Activated naive CD4-positive, alpha-beta T cell treated with anti-CD3 and anti-CD28 coated beads, Interleukin-2, amount 10 ng/mL, durations not matched to agents 7 days and 5 days (primary cell): ENCODE measurements around the gene OTOGL.
"Not testable (repeated sequence)": the region's sequence is repeated elsewhere in the genome, so short reads cannot be mapped to it uniquely, and the experiment has no call there.

Experiments
- CTCF ChIA-PET: fragments of 350-600 bp; sonication (Branson Sonifier 250); formaldehyde crosslinking; loops from one replicate; lab custom pipeline; 2021; ENCODE audit warnings: antibody characterized with exemption; lab: Charles Lee
- DNase-seq: peaks from one replicate; pipeline ENCODE4 v3.0.0-alpha.2; 2020
- H3K27ac Mint-ChIP-seq: one replicate; pipeline ENCODE4 v1.8.0; 2021; ENCODE audit warnings: mild to moderate bottlenecking, moderate library complexity, mixed read lengths
- H3K27me3 Mint-ChIP-seq: one replicate; pipeline ENCODE4 v1.8.0; 2021; ENCODE audit warnings: mild to moderate bottlenecking, mixed read lengths
- H3K36me3 Mint-ChIP-seq: one replicate; pipeline ENCODE4 v1.8.0; 2021; ENCODE audit warnings: mixed read lengths
- H3K4me1 Mint-ChIP-seq: one replicate; pipeline ENCODE4 v1.8.0; 2021; ENCODE audit warnings: mixed read lengths
- H3K4me3 Mint-ChIP-seq: one replicate; pipeline ENCODE4 v1.8.0; 2021; ENCODE audit warnings: mild to moderate bottlenecking, moderate library complexity, mixed read lengths
- H3K9me3 Mint-ChIP-seq: one replicate; pipeline ENCODE4 v1.8.0; 2021; ENCODE audit warnings: mixed read lengths

The OTOGL gene

DNA sequence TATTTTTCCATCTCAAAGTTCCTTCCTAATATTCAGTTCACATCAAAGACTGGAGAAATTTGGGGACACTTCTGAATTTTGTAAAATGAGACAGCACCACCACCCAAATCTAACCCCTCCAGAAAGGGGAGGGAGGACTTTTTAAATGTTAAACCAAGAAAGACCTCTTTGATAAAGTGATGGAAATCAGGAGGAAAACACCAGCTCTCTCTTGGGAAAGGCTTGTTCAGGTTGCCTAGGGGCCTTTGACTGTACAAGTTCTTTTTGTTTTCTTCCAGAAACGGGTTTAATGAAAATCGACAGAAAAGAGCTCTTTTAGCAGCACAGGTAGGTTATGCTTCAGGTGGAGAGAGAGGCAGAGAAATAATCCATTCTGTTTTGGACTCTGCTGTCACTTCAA, 112.3 kb downstream of the OTOGL start:
- CTCF ChIA-PET = no interaction called here
- Mint-ChIP-seq H3K36me3 (no peaks in the 10 kb centered on the region), H3K4me1 (no peaks in the 10 kb centered on the region), H3K27me3 (peaks cover 3% of the 10 kb centered on the region), H3K9me3 (no peaks in the 10 kb centered on the region), H3K4me3 (no peak overlapping the region), H3K27ac (no peak overlapping the region)
- DNase-seq = no peak

DNA sequence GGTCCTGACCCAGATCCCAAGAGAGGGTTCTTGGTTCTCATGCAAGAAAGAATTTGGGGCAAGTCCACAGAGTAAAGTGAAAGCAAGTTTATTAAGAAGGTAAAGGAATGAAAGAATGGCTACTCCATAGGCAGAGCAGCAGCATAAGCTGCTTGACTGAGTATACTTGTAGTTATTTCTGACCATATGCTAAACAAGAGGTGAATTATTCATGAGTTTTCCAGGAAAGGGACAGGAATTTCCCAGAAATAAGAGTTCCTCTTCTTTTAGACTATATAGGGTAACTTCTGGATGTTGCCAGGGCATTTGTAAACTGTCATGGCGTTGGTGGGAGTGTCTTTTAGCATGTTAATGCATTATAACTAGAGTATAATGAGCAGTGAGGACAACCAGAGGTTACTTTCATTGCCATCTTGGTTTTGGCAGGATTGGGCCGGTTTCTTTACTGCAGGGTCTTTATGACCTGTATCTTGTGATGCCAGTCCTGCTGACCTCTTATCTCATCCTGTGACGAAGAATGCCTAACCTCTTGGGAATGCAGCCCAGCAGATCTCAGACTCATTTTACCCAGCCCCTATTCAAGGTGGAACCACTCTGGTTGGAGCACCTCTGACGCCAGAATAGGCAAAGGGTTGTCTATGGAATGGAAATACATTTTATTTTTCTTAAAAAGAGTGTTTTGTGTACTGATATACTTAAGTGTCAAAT, 113.8 kb downstream of the OTOGL start:
- CTCF ChIA-PET = no interaction called here
- Mint-ChIP-seq H3K4me1 (no peaks in the 10 kb centered on the region), H3K36me3 (no peaks in the 10 kb centered on the region), H3K27me3 (peaks cover 3% of the 10 kb centered on the region), H3K4me3 (no peak overlapping the region), H3K27ac (no peak overlapping the region), H3K9me3 (no peaks in the 10 kb centered on the region)
- no peak for DNase-seq

DNA sequence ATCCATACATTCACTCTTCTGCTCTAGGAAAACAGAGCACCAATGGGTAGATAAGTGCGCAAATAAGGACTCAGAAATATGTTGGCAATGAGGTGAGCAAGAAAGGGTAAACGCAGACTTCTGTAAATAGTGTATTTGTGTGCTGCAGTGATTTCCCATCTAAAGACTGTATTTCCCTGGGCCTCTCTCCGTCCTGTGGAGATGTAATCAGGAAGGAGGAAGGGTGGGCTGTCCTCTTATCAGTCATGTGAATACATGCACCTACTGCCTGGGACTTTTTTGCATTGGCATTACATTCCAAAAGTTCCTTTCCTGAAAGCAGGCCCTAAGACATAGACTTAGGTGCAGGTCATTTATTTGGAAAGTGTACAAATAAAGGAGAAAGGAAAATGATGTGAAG, 114.5 kb downstream of the OTOGL start:
- H3K9me3 Mint-ChIP-seq = no peaks in the 10 kb centered on the region
- peaks cover 3% of the 10 kb centered on the region for H3K27me3 Mint-ChIP-seq
- CTCF ChIA-PET = interaction anchor here (0.5 kb wide), 1 partner anchor 41 kb away, joined by 3 read pairs; no protein-coding TSS in a partner anchor

DNA sequence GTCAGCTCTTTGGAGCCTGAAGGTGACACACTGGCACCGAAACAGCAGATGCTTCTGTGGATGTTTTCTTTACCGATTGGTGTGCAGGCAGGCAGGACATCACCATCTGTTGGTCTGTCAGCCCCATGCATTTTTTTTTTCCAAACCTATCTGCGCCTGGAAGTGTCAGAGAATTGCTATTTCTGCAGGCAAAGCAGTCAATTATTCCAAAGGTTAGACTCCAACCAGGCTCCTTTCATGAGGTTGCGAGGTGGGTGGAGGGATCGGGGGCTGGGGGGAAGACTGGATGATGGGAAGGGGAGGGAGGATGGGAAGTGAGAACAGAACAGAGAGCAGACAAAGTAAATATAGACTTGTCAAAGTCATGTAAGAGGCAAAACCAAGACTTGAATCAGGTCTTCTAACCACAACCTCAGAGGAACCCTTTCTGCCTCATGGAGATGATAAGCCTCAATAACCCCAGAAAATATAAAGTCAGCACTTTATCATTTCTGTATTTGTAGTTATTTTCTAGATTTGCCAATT, 117.7 kb downstream of the OTOGL start:
- no peaks in the 10 kb centered on the region for H3K27me3 Mint-ChIP-seq
- H3K36me3 Mint-ChIP-seq = no peaks in the 10 kb centered on the region
- H3K4me3 Mint-ChIP-seq = no peak overlapping the region
- H3K9me3 Mint-ChIP-seq = no peaks in the 10 kb centered on the region
- CTCF ChIA-PET = no interaction called here
- no peak for DNase-seq
- no peak overlapping the region for H3K27ac Mint-ChIP-seq
- no peaks in the 10 kb centered on the region for H3K4me1 Mint-ChIP-seq

More for the DNA sequence above, 114.5 kb downstream of the OTOGL start:
- no peaks in the 10 kb centered on the region for H3K36me3 Mint-ChIP-seq
- no peak overlapping the region for H3K4me3 Mint-ChIP-seq
- no peak for DNase-seq
- no peak overlapping the region for H3K27ac Mint-ChIP-seq
- H3K4me1 Mint-ChIP-seq = no peaks in the 10 kb centered on the region

DNA sequence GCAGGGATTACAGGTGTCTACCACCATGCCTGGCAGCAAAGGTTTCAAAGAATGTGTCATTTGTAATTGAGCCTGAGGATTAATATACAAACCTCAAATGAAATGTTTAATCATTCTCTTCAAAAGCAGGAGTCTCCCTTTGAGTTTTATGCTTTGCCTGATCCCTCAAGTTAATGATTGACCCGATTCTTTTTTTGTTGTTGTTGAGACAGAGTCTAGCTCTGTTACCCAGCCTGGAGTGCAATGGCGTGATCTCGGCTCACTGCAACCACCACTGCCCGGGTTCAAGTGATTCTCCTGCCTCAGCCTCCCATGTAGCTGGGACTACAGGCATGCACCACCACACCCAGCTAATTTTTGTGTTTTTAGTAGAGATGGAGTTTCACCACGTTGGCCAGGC, 119.6 kb downstream of the OTOGL start:
- not testable (repeated sequence) for H3K27ac Mint-ChIP-seq, H3K27me3 Mint-ChIP-seq, DNase-seq, H3K9me3 Mint-ChIP-seq, H3K4me1 Mint-ChIP-seq, H3K4me3 Mint-ChIP-seq, H3K36me3 Mint-ChIP-seq
- CTCF ChIA-PET = interaction anchor here (0.7 kb wide), 1 partner anchor 51 kb away, joined by 4 read pairs; no protein-coding TSS in a partner anchor

DNA sequence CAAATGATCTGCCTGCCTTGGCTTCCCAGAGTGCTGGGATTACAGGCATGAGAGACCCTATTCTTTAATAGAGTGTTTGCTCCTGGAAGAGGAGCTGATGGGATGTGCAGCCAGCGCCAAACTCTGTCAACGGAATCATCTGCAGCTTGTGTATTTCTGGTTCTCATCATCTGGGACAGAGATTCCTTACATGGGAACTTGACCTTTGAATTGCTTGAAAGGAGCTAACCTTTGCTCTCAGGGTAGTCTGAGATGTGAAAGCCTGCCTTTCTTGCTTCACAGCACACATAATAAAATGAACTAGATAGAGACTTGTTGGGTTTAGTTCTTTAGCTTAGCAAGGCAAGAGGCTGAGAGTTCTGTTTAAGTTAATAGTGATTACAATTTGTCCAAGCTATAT, 120.0 kb downstream of the OTOGL start:
- Mint-ChIP-seq H3K9me3 (no peaks in the 10 kb centered on the region), H3K27me3 (no peaks in the 10 kb centered on the region), H3K27ac (no peak overlapping the region), H3K36me3 (no peaks in the 10 kb centered on the region), H3K4me1 (no peaks in the 10 kb centered on the region), H3K4me3 (no peak overlapping the region)
- DNase-seq = no peak
- CTCF ChIA-PET = interaction anchor here (0.7 kb wide), 1 partner anchor 50 kb away, joined by 4 read pairs; no protein-coding TSS in a partner anchor

DNA sequence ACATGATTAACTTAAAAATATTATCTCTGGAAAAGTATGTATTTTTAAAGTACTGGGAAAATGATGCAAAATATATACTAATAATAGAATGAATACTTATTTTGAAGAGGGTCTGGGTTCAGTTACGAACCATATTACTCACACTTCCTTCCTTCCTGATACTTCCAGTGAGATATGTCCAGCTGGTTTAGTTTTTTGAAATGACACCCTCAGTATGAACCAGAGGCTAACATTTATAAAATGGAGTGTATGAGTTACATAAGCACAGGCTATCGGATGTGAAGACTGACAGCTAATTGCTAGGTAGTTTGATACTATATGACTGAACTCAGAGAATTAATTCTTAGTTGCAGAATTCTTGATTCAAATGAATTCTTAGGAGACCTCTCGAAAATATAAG, 122.9 kb downstream of the OTOGL start:
- CTCF ChIA-PET = no interaction called here
- no peak overlapping the region for H3K27ac Mint-ChIP-seq
- H3K4me3 Mint-ChIP-seq = no peak overlapping the region
- DNase-seq = no peak
- H3K27me3 Mint-ChIP-seq = no peaks in the 10 kb centered on the region
- H3K9me3 Mint-ChIP-seq = no peaks in the 10 kb centered on the region
- H3K36me3 Mint-ChIP-seq = no peaks in the 10 kb centered on the region
- no peaks in the 10 kb centered on the region for H3K4me1 Mint-ChIP-seq

DNA sequence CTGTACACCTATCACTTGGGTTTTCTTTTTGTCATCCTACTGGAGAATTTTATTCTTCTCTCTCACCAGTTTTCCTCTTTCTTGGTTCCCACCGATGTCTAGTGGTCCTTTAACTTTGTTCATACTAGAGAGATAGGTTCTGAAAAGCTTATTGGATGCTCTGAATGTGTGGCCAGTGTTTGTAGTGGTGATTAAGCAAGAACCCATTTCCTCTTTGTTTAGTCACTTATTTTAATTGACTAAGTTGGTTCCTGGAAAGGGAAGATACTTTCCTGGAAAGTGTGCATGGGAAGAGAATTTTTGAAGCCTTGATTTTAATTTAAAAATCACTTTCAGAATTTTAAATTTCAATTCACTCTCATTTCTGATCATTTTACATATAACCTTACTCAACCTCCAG, 127.2 kb downstream of the OTOGL start:
- CTCF ChIA-PET = no interaction called here
- Mint-ChIP-seq H3K36me3 (no peaks in the 10 kb centered on the region), H3K27ac (no peak overlapping the region), H3K9me3 (no peaks in the 10 kb centered on the region), H3K27me3 (no peaks in the 10 kb centered on the region), H3K4me1 (no peaks in the 10 kb centered on the region), H3K4me3 (no peak overlapping the region)
- DNase-seq = no peak

DNA sequence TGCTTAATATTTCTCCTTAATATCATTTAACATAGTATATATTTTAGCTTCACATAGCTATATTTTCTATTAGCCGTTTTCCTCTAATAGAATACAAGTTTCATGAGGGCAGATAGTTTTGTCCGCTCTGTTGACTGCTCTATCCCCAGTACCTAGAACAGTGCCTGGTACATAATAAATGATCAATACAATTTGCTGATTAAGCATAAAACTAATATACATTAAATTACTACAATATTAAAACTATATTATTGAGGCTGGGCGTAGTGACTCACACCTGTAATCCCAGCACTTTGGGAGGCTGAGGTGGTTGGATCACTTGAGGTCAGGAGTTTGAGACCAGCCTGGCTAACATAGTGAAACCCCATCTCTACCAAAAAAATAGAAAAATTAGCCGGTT, 128.6 kb downstream of the OTOGL start:
- DNase-seq, H3K36me3 Mint-ChIP-seq, CTCF ChIA-PET, H3K4me1 Mint-ChIP-seq, H3K9me3 Mint-ChIP-seq, H3K4me3 Mint-ChIP-seq, H3K27ac Mint-ChIP-seq, H3K27me3 Mint-ChIP-seq: not testable (repeated sequence)

DNA sequence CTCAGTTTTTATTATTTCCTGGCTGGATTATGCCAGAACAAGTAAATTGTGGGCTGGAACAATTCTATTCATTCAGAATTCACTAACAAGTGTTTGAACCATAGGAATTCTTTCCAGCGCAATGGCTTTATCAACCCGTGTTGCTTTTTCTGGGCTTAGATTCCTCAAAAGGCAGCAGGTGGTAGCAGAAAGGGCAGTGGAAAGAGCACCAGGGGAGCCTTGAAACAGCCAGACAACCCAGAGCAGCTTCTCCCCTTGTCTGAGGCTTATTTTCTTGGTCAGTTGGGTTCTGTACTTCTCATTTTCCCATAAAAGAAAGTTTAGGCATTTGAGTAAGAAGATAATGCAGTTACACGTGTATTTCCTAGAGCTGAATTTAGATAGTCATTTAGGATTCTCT, 130.7 kb downstream of the OTOGL start:
- no peak for DNase-seq
- H3K36me3 Mint-ChIP-seq = no peaks in the 10 kb centered on the region
- no peak overlapping the region for H3K27ac Mint-ChIP-seq
- no peak overlapping the region for H3K4me3 Mint-ChIP-seq
- no peaks in the 10 kb centered on the region for H3K9me3 Mint-ChIP-seq
- H3K27me3 Mint-ChIP-seq = no peaks in the 10 kb centered on the region
- CTCF ChIA-PET = no interaction called here
- no peaks in the 10 kb centered on the region for H3K4me1 Mint-ChIP-seq

DNA sequence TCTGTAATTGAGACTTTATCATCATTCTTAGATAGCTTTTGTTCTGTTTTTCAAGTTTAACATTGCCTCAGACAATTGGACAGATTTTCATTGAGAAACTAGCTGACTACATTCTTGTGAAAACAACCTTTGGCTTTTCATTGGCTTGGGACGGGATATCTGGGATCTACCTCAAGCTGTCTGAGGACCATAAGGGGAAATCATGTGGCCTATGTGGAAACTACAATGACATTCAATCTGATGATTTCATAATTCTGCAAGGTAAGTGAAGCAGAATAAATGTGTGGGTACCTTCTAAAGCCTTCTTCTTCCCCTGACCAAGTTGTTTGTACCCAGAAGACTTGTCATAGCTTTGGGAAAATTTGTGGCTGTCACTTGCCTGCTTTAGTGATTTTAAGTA, 133.5 kb downstream of the OTOGL start:
- Mint-ChIP-seq H3K9me3 (no peaks in the 10 kb centered on the region), H3K36me3 (no peaks in the 10 kb centered on the region), H3K27me3 (no peaks in the 10 kb centered on the region), H3K27ac (no peak overlapping the region), H3K4me3 (no peak overlapping the region), H3K4me1 (no peaks in the 10 kb centered on the region)
- no peak for DNase-seq
- CTCF ChIA-PET = no interaction called here

DNA sequence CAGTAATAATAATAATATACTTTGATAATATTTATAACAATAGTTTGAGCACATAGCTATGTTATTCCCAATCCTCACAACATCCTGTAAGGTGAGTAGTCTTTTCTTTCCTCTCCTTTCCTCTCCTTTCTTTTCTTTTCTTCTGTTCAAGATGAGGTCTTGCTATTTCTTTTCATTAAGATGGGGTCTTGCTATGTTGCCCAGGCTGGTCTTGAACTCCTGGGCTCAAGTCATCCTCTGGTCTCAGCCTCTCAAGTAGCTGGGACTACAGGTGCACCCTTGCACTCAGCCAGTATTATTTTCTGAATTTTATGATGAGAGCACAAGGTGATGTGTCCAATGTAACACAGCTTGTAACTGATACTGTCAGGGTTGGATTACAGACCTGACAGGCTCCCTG, 134.6 kb downstream of the OTOGL start:
- CTCF ChIA-PET = no interaction called here
- Mint-ChIP-seq H3K27ac (no peak overlapping the region), H3K4me1 (no peaks in the 10 kb centered on the region), H3K4me3 (no peak overlapping the region), H3K27me3 (no peaks in the 10 kb centered on the region), H3K36me3 (no peaks in the 10 kb centered on the region), H3K9me3 (no peaks in the 10 kb centered on the region)
- no peak for DNase-seq

DNA sequence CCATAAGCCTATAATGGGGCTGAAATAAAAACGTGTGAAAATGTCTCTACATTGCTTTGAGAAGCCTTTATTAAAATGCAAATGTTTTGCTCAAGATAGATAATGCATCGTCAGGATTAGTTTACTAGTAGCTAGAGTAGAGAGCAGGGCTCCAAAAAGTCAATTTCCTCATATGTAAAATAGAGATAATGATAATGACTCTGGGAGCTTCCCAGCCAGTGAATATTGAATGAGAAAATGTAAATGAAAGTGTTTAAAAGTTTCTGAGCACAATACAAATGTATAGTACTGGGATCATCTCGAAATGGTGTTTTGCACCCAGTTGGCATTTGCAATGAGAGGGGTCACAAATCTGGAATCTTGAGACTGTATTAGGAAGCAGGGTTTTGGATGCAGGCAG, 135.3 kb downstream of the OTOGL start:
- no peak for DNase-seq
- CTCF ChIA-PET = no interaction called here
- Mint-ChIP-seq H3K9me3 (no peaks in the 10 kb centered on the region), H3K27ac (no peak overlapping the region), H3K4me3 (no peak overlapping the region), H3K27me3 (no peaks in the 10 kb centered on the region), H3K4me1 (no peaks in the 10 kb centered on the region), H3K36me3 (no peaks in the 10 kb centered on the region)

DNA sequence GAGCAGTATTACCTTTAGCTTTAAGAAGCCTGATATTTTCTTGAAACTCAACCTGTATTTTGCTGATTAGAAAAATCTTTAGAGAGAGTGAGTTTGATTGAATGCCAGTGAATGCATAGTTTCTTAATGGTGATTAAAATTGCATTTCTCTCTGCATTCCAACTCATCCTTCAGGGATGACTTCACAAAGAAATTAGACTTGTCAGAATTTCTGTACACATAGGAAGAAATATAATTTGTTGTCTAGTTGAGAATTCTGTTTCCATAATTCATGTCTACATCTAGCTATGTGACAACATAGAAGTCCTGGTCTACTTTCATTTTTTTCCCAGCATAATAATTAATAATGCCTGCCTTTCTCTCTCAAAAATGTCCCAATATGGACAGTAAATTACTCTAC, 136.6 kb downstream of the OTOGL start:
- H3K27ac Mint-ChIP-seq = no peak overlapping the region
- no peak for DNase-seq
- no peaks in the 10 kb centered on the region for H3K27me3 Mint-ChIP-seq
- H3K4me1 Mint-ChIP-seq = no peaks in the 10 kb centered on the region
- no peaks in the 10 kb centered on the region for H3K36me3 Mint-ChIP-seq
- CTCF ChIA-PET = no interaction called here
- H3K4me3 Mint-ChIP-seq = no peak overlapping the region
- no peaks in the 10 kb centered on the region for H3K9me3 Mint-ChIP-seq

DNA sequence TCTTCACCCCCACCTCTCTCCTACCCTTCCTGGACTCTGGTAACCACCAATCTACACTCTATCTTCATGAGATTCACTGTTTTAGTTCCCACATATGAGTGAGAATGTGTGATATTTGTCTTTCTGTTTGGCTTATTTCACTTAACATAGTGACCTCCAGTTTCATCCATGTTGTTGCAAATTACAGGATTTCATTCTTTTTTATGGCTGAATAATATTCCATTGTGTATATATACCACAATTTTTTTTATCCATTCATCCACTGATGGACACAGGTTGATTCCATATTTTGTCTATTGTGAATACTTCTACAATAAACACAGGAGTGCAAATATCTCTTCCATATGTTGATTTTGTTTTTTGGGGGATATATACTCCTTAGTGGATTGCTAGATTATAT, 140.5 kb downstream of the OTOGL start:
- no peak for DNase-seq
- no peaks in the 10 kb centered on the region for H3K4me1 Mint-ChIP-seq
- H3K9me3 Mint-ChIP-seq = no peaks in the 10 kb centered on the region
- no peak overlapping the region for H3K4me3 Mint-ChIP-seq
- no peak overlapping the region for H3K27ac Mint-ChIP-seq
- CTCF ChIA-PET = no interaction called here
- no peaks in the 10 kb centered on the region for H3K36me3 Mint-ChIP-seq
- H3K27me3 Mint-ChIP-seq = no peaks in the 10 kb centered on the region
